Osteoblast (primary cell): Measurements from ENCODE around the gene SPEG. TPM values are rescaled to one million over a fixed set of nuclear protein-coding genes. Genes with fewer than 3 reads are reported as not detected.

Experiments used
- DNase-seq: peaks from one replicate; pipeline ENCODE4 v3.0.0; 2011; ENCODE audit warnings: low spot score, mixed read lengths; ENCODE audit not compliant: insufficient read length; ENCODE audit errors: missing footprints
- H2AFZ ChIP-seq: 2 replicates; pipeline ENCODE4 v1.6.0; 2011; ENCODE audit warnings: mild to moderate bottlenecking, low read length
- H3K27ac ChIP-seq: 2 replicates; pipeline ENCODE4 v1.5.1; 2011; ENCODE audit warnings: mild to moderate bottlenecking, low read depth, low read length, moderate library complexity
- H3K27me3 ChIP-seq: 2 replicates; pipeline ENCODE4 v1.6.0; 2012; ENCODE audit warnings: mild to moderate bottlenecking, control low read depth, inconsistent platforms, low read length, moderate library complexity; ENCODE audit not compliant: insufficient read depth
- H3K36me3 ChIP-seq: 2 replicates; pipeline ENCODE4 v1.5.1; 2011; ENCODE audit warnings: mild to moderate bottlenecking, low read length, control low read depth, moderate library complexity; ENCODE audit not compliant: insufficient read depth
- H3K4me1 ChIP-seq: 2 replicates; pipeline ENCODE4 v1.5.1; 2011; ENCODE audit warnings: mild to moderate bottlenecking, low read length, control low read depth, moderate library complexity; ENCODE audit not compliant: insufficient read depth
- H3K4me2 ChIP-seq: 2 replicates; pipeline ENCODE4 v1.6.0; 2011; ENCODE audit warnings: mild to moderate bottlenecking, low read length; ENCODE audit not compliant: insufficient read depth
- H3K4me3 ChIP-seq: fragments of 200-600 bp; sonication (generic); 3 replicates; pipeline ENCODE4 v1.5.1; 2012; ENCODE audit warnings: mild to moderate bottlenecking, low read length, inconsistent platforms; ENCODE audit not compliant: insufficient read depth
- H3K79me2 ChIP-seq: 2 replicates; pipeline ENCODE4 v1.6.0; 2012; ENCODE audit warnings: mild to moderate bottlenecking, low read length, control low read depth, inconsistent platforms; ENCODE audit not compliant: insufficient read depth
- H3K9me3 ChIP-seq: 2 replicates; pipeline ENCODE4 v1.5.1; 2011; ENCODE audit warnings: low read depth, low read length, control low read depth
- H4K20me1 ChIP-seq: 2 replicates; pipeline ENCODE4 v1.6.0; 2012; ENCODE audit warnings: mild to moderate bottlenecking, low read length, control low read depth; ENCODE audit not compliant: insufficient read depth
- CTCF ChIP-seq: IDR thresholded peaks from 2 replicates; pipeline ENCODE4 v1.5.1; 2011; ENCODE audit warnings: mild to moderate bottlenecking, low read depth, low read length, moderate library complexity; ENCODE audit errors: extremely low read depth
- total RNA-seq: library from RNA; depleted of rRNA; stranded (reverse); fragments of >200 nt; gene quantifications from 2 replicates; pipeline ENCODE4 v1.2.3, GENCODE V29; 2012

The SPEG gene
- total RNA-seq, 1 donor: 26.4 TPM

DNA sequence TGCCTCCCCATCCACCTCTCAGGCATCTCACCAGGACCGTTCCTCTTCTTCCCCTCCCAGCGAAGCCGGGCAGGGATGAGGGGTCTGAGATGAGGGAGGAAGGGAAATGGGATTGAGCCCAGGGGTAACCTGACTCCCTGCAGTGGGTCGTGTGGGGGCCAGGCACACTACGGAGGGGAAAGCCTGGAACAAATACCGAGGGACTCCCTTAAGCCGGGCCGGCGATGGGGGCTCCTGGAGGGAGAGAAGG, 250 bp upstream of the SPEG start:
- peak; percentile 30 for DNase-seq
- Histone ChIP-seq H3K79me2 (no peaks in the 10 kb centered on the region), H3K9me3 (no peaks in the 10 kb centered on the region), H4K20me1 (no peaks in the 10 kb centered on the region), H3K4me3 (no peak overlapping the region), H2AFZ (peak overlapping the region; percentile 50), H3K36me3 (no peaks in the 10 kb centered on the region), H3K27ac (peak overlapping the region; percentile 24), H3K4me2 (no peak overlapping the region), H3K27me3 (peaks cover 4% of the 10 kb centered on the region), H3K4me1 (peaks cover 18% of the 10 kb centered on the region)
- no peak for TF ChIP-seq CTCF

DNA sequence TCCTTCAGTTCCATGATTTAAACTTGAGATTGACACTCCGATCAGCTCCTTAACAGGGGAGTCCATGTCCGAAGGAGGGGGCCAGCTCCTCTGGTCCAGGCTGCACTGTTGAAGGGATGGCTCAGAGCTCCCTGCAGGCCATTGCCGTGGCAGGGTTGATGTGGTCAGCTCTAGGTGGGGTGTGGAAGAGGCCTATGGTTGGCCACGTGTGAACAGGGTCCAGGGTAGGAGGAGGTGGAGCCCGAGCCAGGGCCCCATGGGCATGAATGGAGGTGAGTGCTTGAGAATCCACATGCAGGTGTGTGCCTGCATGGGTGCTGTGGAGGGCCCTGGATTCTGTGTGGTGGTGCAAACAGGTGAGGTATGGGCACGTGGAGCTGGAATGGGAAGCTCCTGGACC, 1.1 kb downstream of the SPEG start:
- Histone ChIP-seq H3K27me3 (peaks cover 4% of the 10 kb centered on the region), H3K4me1 (peaks cover 20% of the 10 kb centered on the region), H3K79me2 (no peaks in the 10 kb centered on the region), H3K36me3 (no peaks in the 10 kb centered on the region), H3K9me3 (no peaks in the 10 kb centered on the region), H3K4me2 (no peak overlapping the region), H3K27ac (no peak overlapping the region), H2AFZ (no peak overlapping the region), H4K20me1 (no peaks in the 10 kb centered on the region), H3K4me3 (no peak overlapping the region)
- peak; percentile 49 for DNase-seq
- no peak for TF ChIP-seq CTCF

DNA sequence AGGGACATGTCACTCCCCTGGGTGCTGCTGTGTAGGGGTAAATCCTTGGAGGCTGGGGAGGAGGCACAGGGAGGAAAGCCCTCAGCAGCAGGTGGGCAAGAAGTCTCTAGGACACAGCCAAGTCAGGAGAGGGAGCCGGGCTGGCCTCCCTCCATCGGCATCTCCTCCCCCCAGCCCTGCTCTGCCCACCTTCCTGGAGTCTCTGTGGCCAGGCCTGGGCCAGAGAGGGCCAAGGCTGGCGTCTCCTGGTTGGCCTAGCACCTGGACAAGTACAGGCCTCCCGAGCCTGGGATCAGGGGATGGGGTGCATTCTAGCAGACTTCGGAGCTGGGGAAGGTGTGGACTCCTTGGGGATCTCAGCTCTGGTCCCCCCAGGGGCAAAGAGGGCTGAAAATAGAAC, 1.8 kb downstream of the SPEG start:
- Histone ChIP-seq H3K4me1 (peaks cover 28% of the 10 kb centered on the region), H3K4me3 (no peak overlapping the region), H3K27ac (no peak overlapping the region), H2AFZ (no peak overlapping the region), H3K9me3 (no peaks in the 10 kb centered on the region), H3K36me3 (no peaks in the 10 kb centered on the region), H3K79me2 (no peaks in the 10 kb centered on the region), H3K4me2 (no peak overlapping the region), H3K27me3 (peaks cover 4% of the 10 kb centered on the region), H4K20me1 (no peaks in the 10 kb centered on the region)
- TF ChIP-seq CTCF: no peak
- peak; percentile 41 for DNase-seq

DNA sequence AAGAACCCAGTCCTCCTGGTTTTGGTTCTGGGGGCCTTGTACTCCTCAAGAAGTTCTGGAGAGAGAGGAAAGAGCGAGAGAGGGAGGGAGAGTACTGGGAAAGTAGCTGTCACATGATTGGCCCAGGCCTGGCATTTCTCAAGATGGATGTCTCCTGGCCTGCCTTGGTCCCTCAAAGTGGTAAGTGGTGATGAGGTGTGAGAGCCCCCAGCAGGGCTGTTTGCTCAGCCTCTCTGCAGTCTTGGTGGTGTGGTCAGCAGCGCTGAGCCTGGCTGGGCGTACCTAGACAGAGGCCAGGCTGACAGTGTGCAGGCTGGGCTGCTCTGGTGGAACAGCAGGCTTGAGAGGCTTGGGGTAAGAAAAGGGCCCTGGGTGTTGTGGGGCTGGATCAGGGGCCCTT, 2.5 kb downstream of the SPEG start:
- peaks cover 29% of the 10 kb centered on the region for H3K4me1 ChIP-seq
- H3K4me2 ChIP-seq: no peak overlapping the region
- H2AFZ ChIP-seq: no peak overlapping the region
- peaks cover 4% of the 10 kb centered on the region for H3K27me3 ChIP-seq
- no peaks in the 10 kb centered on the region for H4K20me1 ChIP-seq
- no peaks in the 10 kb centered on the region for H3K79me2 ChIP-seq
- H3K4me3 ChIP-seq: no peak overlapping the region
- DNase-seq: no peak
- TF ChIP-seq CTCF: no peak
- H3K9me3 ChIP-seq: no peaks in the 10 kb centered on the region
- no peak overlapping the region for H3K27ac ChIP-seq
- H3K36me3 ChIP-seq: no peaks in the 10 kb centered on the region
